Liver (tissue), 9 donors: Measurements from ENCODE around the gene CNTN5. TPM values are rescaled to one million over a fixed set of nuclear protein-coding genes. Genes with fewer than 3 reads are reported as not detected.

ENCODE experiments used
- DNase-seq: peaks from one replicate; pipeline ENCODE4 v3.0.0-alpha.2; 2017; ENCODE audit warnings: low spot score
- H3K27ac ChIP-seq, 2 donors: one replicate each; pipeline ENCODE4 v1.7.0; 2013; ENCODE audit warnings: inconsistent platforms in 2 of 2, low read length in 2 of 2, control low read depth in 1 of 2, low read depth in 1 of 2, mild to moderate bottlenecking in 1 of 2
- H3K27me3 ChIP-seq, 4 donors: one replicate each; pipeline versions ENCODE4 v1.6.1 to v1.7.0; 2013; ENCODE audit warnings: low read length in 3 of 4, inconsistent platforms in 1 of 4, mild to moderate bottlenecking in 1 of 4, moderate library complexity in 1 of 4; ENCODE audit not compliant: control insufficient read depth in 4 of 4, insufficient read depth in 4 of 4
- H3K36me3 ChIP-seq, 4 donors: one replicate each; pipeline versions ENCODE4 v1.6.1 to v1.7.0; 2013; ENCODE audit warnings: low read length in 3 of 4, mild to moderate bottlenecking in 3 of 4, low read depth in 1 of 4, moderate library complexity in 1 of 4; ENCODE audit not compliant: control insufficient read depth in 4 of 4, insufficient read depth in 3 of 4
- H3K4me1 ChIP-seq, 4 donors: one replicate each; pipeline versions ENCODE4 v1.6.1 to v1.7.0; 2013; ENCODE audit warnings: low read length in 3 of 4, mild to moderate bottlenecking in 3 of 4, moderate library complexity in 1 of 4; ENCODE audit not compliant: control insufficient read depth in 4 of 4, insufficient read depth in 4 of 4
- H3K4me3 ChIP-seq, 3 donors: one replicate each; pipeline versions ENCODE4 v1.6.1 to v1.7.0; 2013; ENCODE audit warnings: low read length in 3 of 3, control low read depth in 1 of 3, low read depth in 1 of 3, mild to moderate bottlenecking in 1 of 3
- H3K9ac ChIP-seq, 2 donors: one replicate each; pipeline ENCODE4 v1.7.0; 2013; ENCODE audit warnings: low read length in 2 of 2, mild to moderate bottlenecking in 2 of 2, moderate library complexity in 2 of 2, control low read depth in 1 of 2, low read depth in 1 of 2
- H3K9me3 ChIP-seq, 4 donors: one replicate each; pipeline versions ENCODE4 v1.6.1 to v1.7.0; 2013; ENCODE audit warnings: low read length in 3 of 4; ENCODE audit not compliant: control insufficient read depth in 4 of 4
- ATF3 ChIP-seq: IDR thresholded peaks from 2 replicates; pipeline ENCODE4 v1.6.1; 2016; ENCODE audit warnings: antibody characterized with exemption
- CTCF ChIP-seq: fragments of 150-350 bp; IDR thresholded peaks from 2 replicates; pipeline ENCODE4 v1.5.1; 2017; ENCODE audit warnings: improper control_type of control experiment, low read depth, low read length; ENCODE audit not compliant: missing input control
- JUND ChIP-seq, 2 donors: IDR thresholded peaks; 2 replicates each; pipeline ENCODE4 v1.6.1; 2016; ENCODE audit warnings: antibody characterized with exemption in 2 of 2
- REST ChIP-seq: IDR thresholded peaks from 2 replicates; pipeline ENCODE4 v1.6.1; 2016; ENCODE audit warnings: antibody characterized with exemption, mild to moderate bottlenecking
- ZBTB33 ChIP-seq: IDR thresholded peaks from 2 replicates; pipeline ENCODE4 v1.6.1; 2016; ENCODE audit warnings: antibody characterized with exemption
- polyA plus RNA-seq, 2 donors: library from polyadenylated mRNA; stranded (reverse) in 1 of 2; unstranded in 1 of 2; fragments of 200-250 nt in 1 of 2; fragments of >200 nt in 1 of 2; fragmentation: Nextera tagmentation in 1 of 2; extraction: Ambion mirVana in 1 of 2; gene quantifications; one replicate each; pipeline versions ENCODE4 v1.2.1 to v1.2.3, GENCODE V29; 2013 to 2015
- total RNA-seq, 2 donors: library from RNA; depleted of rRNA; stranded (reverse); fragments of >200 nt; gene quantifications; one replicate each; pipeline ENCODE4 v1.2.3, GENCODE V29; 2014
- donor health status: healthy.
- donor health status: healthy.
- donor health status: healthy.
- donor health status: healthy.
- donor health status: healthy.

The CNTN5 gene
- total and polyA plus RNA-seq, 4 donors = 0.01 to 0.08 (median 0.04) TPM

- no peak overlapping the region for H3K4me3 ChIP-seq
Observed at GRCh38 chr11:99065121-99065520, 44.4 kb downstream of the CNTN5 start.

More at GRCh38 chr11:99065121-99065520, 44.4 kb downstream of the CNTN5 start:
- DNase-seq = no peak
- Histone ChIP-seq H3K36me3 (no peaks in the 10 kb centered on the region), H3K27ac (no peak overlapping the region), H3K9me3 (no peaks in the 10 kb centered on the region), H3K4me1 (peaks cover 0 to 4% (median 2%) of the 10 kb centered on the region in 4 donors), H3K27me3 (no peaks in the 10 kb centered on the region), H3K9ac (no peak overlapping the region)
- TF ChIP-seq REST (no peak), ATF3 (no peak), CTCF (no peak), ZBTB33 (no peak), JUND (IDR thresholded peaks at IDR 0.05) (no peak)
